Measurements from ENCODE around the gene IQGAP2. TPM values are rescaled to one million over a fixed set of nuclear protein-coding genes. Genes with fewer than 3 reads are reported as not detected.

The IQGAP2 gene
- total RNA-seq, 1 experiment from 2014 or later: 1.5 TPM

DNA sequence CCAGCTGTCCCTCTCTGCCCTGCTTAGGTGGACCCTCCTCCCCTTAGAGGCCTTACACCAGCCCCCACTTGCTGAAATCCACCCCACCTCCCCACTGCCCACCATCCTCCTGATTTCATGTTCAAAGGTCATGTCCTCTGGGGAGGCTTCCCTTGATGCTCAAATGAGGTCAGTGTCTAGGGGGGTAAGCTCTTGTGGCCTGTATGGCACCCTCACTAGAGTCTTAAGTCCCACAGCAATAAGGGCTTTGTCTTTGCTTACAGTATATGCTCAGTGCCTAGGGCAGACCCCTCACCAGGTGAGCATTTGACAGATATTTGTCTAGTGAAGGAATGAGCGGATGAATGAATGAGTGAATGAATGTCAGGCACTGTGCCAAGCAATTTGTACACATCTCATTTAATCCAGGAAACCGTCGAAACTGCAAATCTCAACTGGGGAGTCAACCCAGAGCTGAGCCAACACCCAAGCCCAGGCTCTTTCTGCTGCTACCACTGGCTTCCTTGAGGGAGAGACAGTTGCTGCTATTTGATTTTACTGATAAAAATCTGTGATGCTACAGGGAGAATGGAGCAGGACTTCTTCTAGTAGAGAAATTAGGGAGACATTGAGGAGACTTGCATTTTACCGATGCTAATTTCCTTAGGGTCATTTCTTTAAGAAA, 101.9 kb downstream of the IQGAP2 start:
- DNase-seq (ENCODE audit: unreplicated experiment): no peak
- intact Hi-C loops (cut with micrococcal nuclease): no loop called here
- no TSS peak for BruUV-seq (replicated peaks)
- H3K9me3 Mint-ChIP-seq (ENCODE audit: unreplicated experiment): no peaks in the 10 kb centered on the region
- H3K36me3 Mint-ChIP-seq (ENCODE audit: insufficient read depth, unreplicated experiment): no peaks in the 10 kb centered on the region
- no peak overlapping the region for H3K4me3 Mint-ChIP-seq (ENCODE audit: unreplicated experiment)
- CTCF ChIA-PET: interaction anchor here (0.6 to 1.5 kb wide), 2 partner anchors 78 to 289 kb away, joined by 3 to 4 read pairs; no protein-coding TSS in a partner anchor
- no peaks in the 10 kb centered on the region for H3K27me3 Mint-ChIP-seq (ENCODE audit: insufficient read depth, unreplicated experiment)
- TF ChIP-seq, protein P1, sequence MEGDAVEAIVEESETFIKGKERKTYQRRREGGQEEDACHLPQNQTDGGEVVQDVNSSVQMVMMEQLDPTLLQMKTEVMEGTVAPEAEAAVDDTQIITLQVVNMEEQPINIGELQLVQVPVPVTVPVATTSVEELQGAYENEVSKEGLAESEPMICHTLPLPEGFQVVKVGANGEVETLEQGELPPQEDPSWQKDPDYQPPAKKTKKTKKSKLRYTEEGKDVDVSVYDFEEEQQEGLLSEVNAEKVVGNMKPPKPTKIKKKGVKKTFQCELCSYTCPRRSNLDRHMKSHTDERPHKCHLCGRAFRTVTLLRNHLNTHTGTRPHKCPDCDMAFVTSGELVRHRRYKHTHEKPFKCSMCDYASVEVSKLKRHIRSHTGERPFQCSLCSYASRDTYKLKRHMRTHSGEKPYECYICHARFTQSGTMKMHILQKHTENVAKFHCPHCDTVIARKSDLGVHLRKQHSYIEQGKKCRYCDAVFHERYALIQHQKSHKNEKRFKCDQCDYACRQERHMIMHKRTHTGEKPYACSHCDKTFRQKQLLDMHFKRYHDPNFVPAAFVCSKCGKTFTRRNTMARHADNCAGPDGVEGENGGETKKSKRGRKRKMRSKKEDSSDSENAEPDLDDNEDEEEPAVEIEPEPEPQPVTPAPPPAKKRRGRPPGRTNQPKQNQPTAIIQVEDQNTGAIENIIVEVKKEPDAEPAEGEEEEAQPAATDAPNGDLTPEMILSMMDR (IDR thresholded peaks at IDR 0.05; ENCODE audit: unreplicated experiment): no peak
- POLR2A ChIA-PET: no interaction called here
- H3K27ac Mint-ChIP-seq (ENCODE audit: low read depth, unreplicated experiment): no peak overlapping the region
- H3K4me1 Mint-ChIP-seq (ENCODE audit: insufficient read depth, unreplicated experiment): no peaks in the 10 kb centered on the region

DNA sequence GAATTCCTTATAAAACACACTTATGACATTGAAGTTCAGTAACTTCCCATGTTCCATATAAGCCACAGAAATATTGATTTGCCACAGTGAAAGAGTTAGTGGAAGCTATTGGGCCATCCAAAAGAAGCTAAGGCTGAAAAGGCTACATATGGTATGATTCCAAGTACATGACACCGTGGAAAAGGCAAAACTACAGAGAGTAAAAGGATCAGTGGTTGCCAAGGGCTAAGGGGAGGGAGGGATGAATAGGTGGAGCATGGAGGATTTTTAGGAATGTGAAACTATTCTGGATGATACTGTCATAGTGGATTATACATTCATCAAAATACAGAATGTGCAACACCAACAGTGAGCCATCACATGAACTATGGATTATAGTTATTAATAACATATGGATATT, 110.4 kb downstream of the IQGAP2 start:
- TF ChIP-seq, protein P1 (IDR thresholded peaks at IDR 0.05; ENCODE audit: unreplicated experiment): no peak
- Mint-ChIP-seq H3K4me1 (ENCODE audit: insufficient read depth, unreplicated experiment) (no peaks in the 10 kb centered on the region), H3K9me3 (ENCODE audit: unreplicated experiment) (no peaks in the 10 kb centered on the region), H3K36me3 (ENCODE audit: insufficient read depth, unreplicated experiment) (no peaks in the 10 kb centered on the region), H3K27me3 (ENCODE audit: insufficient read depth, unreplicated experiment) (no peaks in the 10 kb centered on the region), H3K4me3 (ENCODE audit: unreplicated experiment) (no peak overlapping the region), H3K27ac (ENCODE audit: low read depth, unreplicated experiment) (no peak overlapping the region)
- no peak for DNase-seq (ENCODE audit: unreplicated experiment)
- CTCF ChIA-PET: interaction anchor here (0.6 kb wide), 1 partner anchor 754 kb away, joined by 3 read pairs; no protein-coding TSS in a partner anchor
- no TSS peak for BruUV-seq (replicated peaks)
- POLR2A ChIA-PET: no interaction called here
- intact Hi-C loops (cut with micrococcal nuclease): no loop called here

DNA sequence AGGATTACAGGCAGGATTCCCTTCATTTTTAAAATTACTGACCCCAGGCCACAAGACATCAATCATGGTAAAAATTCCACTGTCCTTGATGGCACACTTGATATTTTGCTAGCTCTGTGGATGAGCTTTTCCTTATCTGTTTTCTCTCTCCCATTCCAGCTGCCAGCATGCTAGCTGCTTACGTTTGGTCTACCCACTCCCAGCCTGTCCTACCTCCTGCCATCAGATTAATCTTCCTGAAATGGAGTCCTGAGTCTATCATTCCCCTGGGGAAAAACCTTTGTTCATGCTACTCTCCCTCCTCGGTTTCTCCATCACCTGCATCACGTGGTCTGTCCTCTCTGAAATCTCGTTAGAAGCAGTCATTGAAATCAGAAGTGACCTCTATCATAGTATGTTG, 111.2 kb downstream of the IQGAP2 start:
- no peak for DNase-seq (ENCODE audit: unreplicated experiment)
- TF ChIP-seq, protein P1 (IDR thresholded peaks at IDR 0.05; ENCODE audit: unreplicated experiment): no peak
- POLR2A ChIA-PET: no interaction called here
- H3K27ac Mint-ChIP-seq (ENCODE audit: low read depth, unreplicated experiment): no peak overlapping the region
- H3K4me3 Mint-ChIP-seq (ENCODE audit: unreplicated experiment): no peak overlapping the region
- H3K4me1 Mint-ChIP-seq (ENCODE audit: insufficient read depth, unreplicated experiment): no peaks in the 10 kb centered on the region
- CTCF ChIA-PET: no interaction called here
- BruUV-seq (replicated peaks): no TSS peak
- H3K9me3 Mint-ChIP-seq (ENCODE audit: unreplicated experiment): no peaks in the 10 kb centered on the region
- H3K27me3 Mint-ChIP-seq (ENCODE audit: insufficient read depth, unreplicated experiment): no peaks in the 10 kb centered on the region
- intact Hi-C loops (cut with micrococcal nuclease): no loop called here
- no peaks in the 10 kb centered on the region for H3K36me3 Mint-ChIP-seq (ENCODE audit: insufficient read depth, unreplicated experiment)

DNA sequence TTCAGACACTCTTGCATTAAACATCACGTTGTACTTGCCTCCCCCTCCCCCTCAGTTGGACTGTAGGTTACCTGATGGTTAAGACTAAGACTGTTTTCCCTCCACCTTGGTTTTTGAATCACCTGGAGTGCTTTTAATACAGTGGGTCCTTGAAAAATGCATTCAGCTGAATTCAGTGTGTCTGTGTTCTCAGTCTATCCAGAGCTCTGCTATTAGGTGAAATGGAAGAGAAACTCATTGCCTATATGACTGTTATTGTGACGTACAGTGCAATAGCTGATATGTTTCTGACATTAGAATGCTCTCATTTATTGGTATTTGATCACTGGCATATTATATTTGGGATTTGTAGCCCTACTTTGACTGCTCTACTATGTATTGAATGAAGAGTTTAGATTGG, 111.6 kb downstream of the IQGAP2 start:
- no peak for DNase-seq (ENCODE audit: unreplicated experiment)
- POLR2A ChIA-PET: no interaction called here
- H3K4me1 Mint-ChIP-seq (ENCODE audit: insufficient read depth, unreplicated experiment): no peaks in the 10 kb centered on the region
- CTCF ChIA-PET: no interaction called here
- H3K4me3 Mint-ChIP-seq (ENCODE audit: unreplicated experiment): no peak overlapping the region
- no peaks in the 10 kb centered on the region for H3K36me3 Mint-ChIP-seq (ENCODE audit: insufficient read depth, unreplicated experiment)
- TF ChIP-seq, protein P1 (IDR thresholded peaks at IDR 0.05; ENCODE audit: unreplicated experiment): no peak
- H3K27ac Mint-ChIP-seq (ENCODE audit: low read depth, unreplicated experiment): no peak overlapping the region
- no TSS peak for BruUV-seq (replicated peaks)
- no peaks in the 10 kb centered on the region for H3K27me3 Mint-ChIP-seq (ENCODE audit: insufficient read depth, unreplicated experiment)
- no peaks in the 10 kb centered on the region for H3K9me3 Mint-ChIP-seq (ENCODE audit: unreplicated experiment)
- intact Hi-C loops (cut with micrococcal nuclease): no loop called here
